GM12891 (cell line): ENCODE measurements around the gene RPS6KA6.

ENCODE experiments used
- PAX5 ChIP-seq: IDR thresholded peaks from 2 replicates; pipeline ENCODE4 v1.6.1; 2011; ENCODE audit warnings: low read length, moderate library complexity, mild to moderate bottlenecking; ENCODE audit not compliant: insufficient read depth, severe bottlenecking
- POLR2A ChIP-seq: IDR thresholded peaks from 2 replicates; pipeline ENCODE4 v1.6.1; 2011; ENCODE audit warnings: low read depth, low read length, control low read depth
- POLR2AphosphoS5 ChIP-seq: IDR thresholded peaks from 2 replicates; pipeline ENCODE4 v1.6.1; 2011; ENCODE audit warnings: low read depth, low read length, control low read depth
- POU2F2 ChIP-seq: IDR thresholded peaks from 2 replicates; pipeline ENCODE4 v1.6.1; 2011; ENCODE audit warnings: low read depth, mild to moderate bottlenecking, control low read depth, low read length, moderate library complexity
- TAF1 ChIP-seq: IDR thresholded peaks from 2 replicates; pipeline ENCODE4 v1.6.1; 2011; ENCODE audit warnings: low read depth, low read length, control low read depth

GRCh38 chrX:84174348-84174747 is 13.7 kb downstream of the RPS6KA6 start:
- TF ChIP-seq POLR2AphosphoS5 (no peak), POU2F2 (no peak), POLR2A (no peak), TAF1 (no peak), PAX5 (no peak)
